ENCODE data around the gene TACR2. TPM values are rescaled to one million over a fixed set of nuclear protein-coding genes. Genes with fewer than 3 reads are reported as not detected.

TACR2 gene
- total RNA-seq: 10 to 100 TPM in 1 of 4 donors, 1 to 10 TPM in 2, not detected in 1; 1.1 to 11.1 (median 3.2) TPM

- Histone ChIP-seq H3K27me3 (no peaks in the 10 kb centered on the region), H3K27ac (peak within 1 kb of the TSS in 2 of 4 donors; percentile 38 to 65), H3K4me3 (peak within 1 kb of the TSS in 1 of 4 donors; percentile 38), H3K4me1 (peaks cover 0 to 29% (median 0%) of the 10 kb centered on the region in 4 donors), H3K36me3 (no peaks in the 10 kb centered on the region), H3K9me3 (no peaks in the 10 kb centered on the region)
- no peak for DNase-seq
- no peak for TF ChIP-seq CTCF (IDR thresholded peaks at IDR 0.05)
- no peak for TF ChIP-seq POLR2A (IDR thresholded peaks at IDR 0.05)
Measured at GRCh38 chr10:69416695-69417094, at the start of gene TACR2. TACR2 (minus strand) TSS chr10:69416918; CDS start chr10:69416323, 595 bp downstream.

- Histone ChIP-seq H3K27ac (peak overlapping the region in 2 of 4 donors; percentile 31 to 84), H3K4me3 (no peak overlapping the region), H3K4me1 (peaks cover 0 to 41% (median 1%) of the 10 kb centered on the region in 4 donors), H3K27me3 (no peaks in the 10 kb centered on the region), H3K36me3 (no peaks in the 10 kb centered on the region), H3K9me3 (no peaks in the 10 kb centered on the region)
- DNase-seq: peak in 1 of 3 donors; percentile 12
- TF ChIP-seq CTCF (IDR thresholded peaks at IDR 0.05) (no peak), POLR2A (IDR thresholded peaks at IDR 0.05) (no peak)
Measured at GRCh38 chr10:69466158-69466490, 49.4 kb upstream of the TACR2 start.

GRCh38 chr10:69465457-69466157 is 48.9 kb upstream of the TACR2 start:
- Histone ChIP-seq H3K36me3 (no peaks in the 10 kb centered on the region), H3K27ac (peak overlapping the region in 3 of 4 donors; percentile 32 to 87 (median 84))
- DNase-seq: no peak

GRCh38 chr10:69464801-69465401 is 48.2 kb upstream of the TACR2 start:
- Histone ChIP-seq H3K9me3 (no peaks in the 10 kb centered on the region), H3K4me3 (no peak overlapping the region), H3K27ac (peak overlapping the region; percentile 32 to 87 (median 65)), H3K27me3 (no peaks in the 10 kb centered on the region), H3K36me3 (no peaks in the 10 kb centered on the region), H3K4me1 (peaks cover 0 to 48% (median 2%) of the 10 kb centered on the region in 4 donors)
- DNase-seq: peak in 2 of 3 donors; percentile 77 to 85
- TF ChIP-seq CTCF (IDR thresholded peaks at IDR 0.05): peak in 3 of 6 experiments; percentile 11 to 25 (median 19)
- TF ChIP-seq POLR2A (IDR thresholded peaks at IDR 0.05): peak; percentile 28 to 58

More at GRCh38 chr10:69465457-69466157, 48.9 kb upstream of the TACR2 start:
- H3K4me3 ChIP-seq: no peak overlapping the region
- no peaks in the 10 kb centered on the region for H3K27me3 ChIP-seq
- peaks cover 0 to 41% (median 1%) of the 10 kb centered on the region in 4 donors for H3K4me1 ChIP-seq
- H3K9me3 ChIP-seq: no peaks in the 10 kb centered on the region
- no peak for TF ChIP-seq CTCF (IDR thresholded peaks at IDR 0.05)
- no peak for TF ChIP-seq POLR2A (IDR thresholded peaks at IDR 0.05)

GRCh38 chr10:69464401-69464800 is 47.7 kb upstream of the TACR2 start:
- peaks cover 0 to 54% (median 5%) of the 10 kb centered on the region in 4 donors for H3K4me1 ChIP-seq
- no peaks in the 10 kb centered on the region for H3K9me3 ChIP-seq
- no peaks in the 10 kb centered on the region for H3K27me3 ChIP-seq
- H3K4me3 ChIP-seq: no peak overlapping the region
- DNase-seq: peak in 1 of 3 donors; percentile 47
- H3K36me3 ChIP-seq: no peaks in the 10 kb centered on the region
- no peak for TF ChIP-seq CTCF (IDR thresholded peaks at IDR 0.05)
- TF ChIP-seq POLR2A (IDR thresholded peaks at IDR 0.05): no peak
- H3K27ac ChIP-seq: peak overlapping the region; percentile 32 to 87 (median 65)

Measured in Peyer's patch (tissue), 4 donors.